MM.1S (cell line): Measurements from ENCODE around the gene CTNNA1.

Source experiments
- EZH2 ChIP-seq: fragments of 300-600 bp; sonication (generic); optimal IDR thresholded peaks from 2 replicates; pipeline ENCODE3; 2017; ENCODE audit warnings: low read depth, mild to moderate bottlenecking, antibody characterized with exemption, low read length, mixed read lengths
- EZH2phosphoT487 ChIP-seq: fragments of 300-600 bp; sonication (generic); IDR thresholded peaks from 2 replicates; pipeline ENCODE4 v1.6.1; 2018; ENCODE audit warnings: antibody characterized with exemption, low read length
- TF ChIP-seq, protein P1 (sequence below): fragments of 300-600 bp; sonication (generic); IDR thresholded peaks from 2 replicates; pipeline ENCODE4 v1.5.1; 2016; ENCODE audit warnings: antibody characterized with exemption, low read length, mixed read lengths

- TF ChIP-seq, protein P1, sequence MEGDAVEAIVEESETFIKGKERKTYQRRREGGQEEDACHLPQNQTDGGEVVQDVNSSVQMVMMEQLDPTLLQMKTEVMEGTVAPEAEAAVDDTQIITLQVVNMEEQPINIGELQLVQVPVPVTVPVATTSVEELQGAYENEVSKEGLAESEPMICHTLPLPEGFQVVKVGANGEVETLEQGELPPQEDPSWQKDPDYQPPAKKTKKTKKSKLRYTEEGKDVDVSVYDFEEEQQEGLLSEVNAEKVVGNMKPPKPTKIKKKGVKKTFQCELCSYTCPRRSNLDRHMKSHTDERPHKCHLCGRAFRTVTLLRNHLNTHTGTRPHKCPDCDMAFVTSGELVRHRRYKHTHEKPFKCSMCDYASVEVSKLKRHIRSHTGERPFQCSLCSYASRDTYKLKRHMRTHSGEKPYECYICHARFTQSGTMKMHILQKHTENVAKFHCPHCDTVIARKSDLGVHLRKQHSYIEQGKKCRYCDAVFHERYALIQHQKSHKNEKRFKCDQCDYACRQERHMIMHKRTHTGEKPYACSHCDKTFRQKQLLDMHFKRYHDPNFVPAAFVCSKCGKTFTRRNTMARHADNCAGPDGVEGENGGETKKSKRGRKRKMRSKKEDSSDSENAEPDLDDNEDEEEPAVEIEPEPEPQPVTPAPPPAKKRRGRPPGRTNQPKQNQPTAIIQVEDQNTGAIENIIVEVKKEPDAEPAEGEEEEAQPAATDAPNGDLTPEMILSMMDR, result no peak
- no peak for TF ChIP-seq EZH2phosphoT487
- no peak for TF ChIP-seq EZH2
Measured at GRCh38 chr5:138760448-138761110, 7.4 kb downstream of the CTNNA1 start.
